IMR-90 (cell line): ENCODE data around the gene MGA.

Experiments
- BHLHE40 ChIP-seq: fragments of 150-350 bp; IDR thresholded peaks from 2 replicates; pipeline ENCODE4 v1.6.1; 2016; ENCODE audit warnings: mild to moderate bottlenecking, low read depth, low read length
- MAFK ChIP-seq: IDR thresholded peaks from 2 replicates; pipeline ENCODE4 v1.6.1; 2012; ENCODE audit warnings: low read depth, low read length, improper control_type of control experiment
- POLR2A ChIP-seq: IDR thresholded peaks from 2 replicates; pipeline ENCODE4 v1.6.1; 2012; ENCODE audit warnings: mild to moderate bottlenecking, low read depth, low read length
- RCOR1 ChIP-seq: IDR thresholded peaks from 2 replicates; pipeline ENCODE4 v1.6.1; 2012; ENCODE audit warnings: mild to moderate bottlenecking, low read length, improper control_type of control experiment; ENCODE audit not compliant: insufficient replicate concordance
- RFX5 ChIP-seq: IDR thresholded peaks from 2 replicates; pipeline ENCODE4 v1.8.0; 2012; ENCODE audit warnings: low read depth, mild to moderate bottlenecking, low read length, moderate library complexity
- SMC3 ChIP-seq: fragments of 150-350 bp; IDR thresholded peaks from 2 replicates; pipeline ENCODE4 v1.6.1; 2016; ENCODE audit warnings: low read depth, mild to moderate bottlenecking, antibody characterized with exemption, low read length, moderate library complexity
- TF ChIP-seq, protein P1 (sequence below): conservative IDR thresholded peaks from 2 replicates; pipeline ENCODE4 v1.5.1; 2012; ENCODE audit warnings: mild to moderate bottlenecking, low read depth, low read length, improper control_type of control experiment
- TF ChIP-seq, protein P2 (sequence below): fragments of 150-350 bp; IDR thresholded peaks from 2 replicates; pipeline ENCODE4 v1.6.1; 2017; ENCODE audit warnings: mild to moderate bottlenecking, antibody characterized with exemption, low read length, low read depth
- TF ChIP-seq, protein P3 (sequence below): fragments of 150-350 bp; IDR thresholded peaks from 2 replicates; pipeline ENCODE4 v1.6.1; 2016; ENCODE audit warnings: low read depth, mild to moderate bottlenecking, low read length, moderate library complexity, borderline replicate concordance

DNA sequence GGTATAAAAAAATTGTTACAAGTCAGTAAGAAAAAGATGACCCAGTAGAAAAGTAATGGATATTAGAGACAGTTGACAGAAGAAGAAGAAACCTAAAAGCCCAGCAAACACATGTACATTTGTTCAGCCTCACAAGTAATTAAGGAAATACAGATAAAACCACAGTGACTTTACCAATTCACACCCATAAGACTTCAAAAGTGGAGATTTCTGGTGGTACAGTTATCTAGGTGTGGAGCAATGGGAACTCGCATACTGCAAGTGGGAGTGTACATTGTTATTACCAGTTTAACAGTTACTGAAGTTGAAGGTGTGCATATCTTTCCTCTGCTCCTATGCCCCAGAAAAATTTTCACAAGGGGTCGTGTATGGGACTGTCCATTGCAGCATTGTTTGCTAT, 96.0 kb downstream of the MGA start:
- no peak for TF ChIP-seq SMC3
- TF ChIP-seq, protein P1, sequence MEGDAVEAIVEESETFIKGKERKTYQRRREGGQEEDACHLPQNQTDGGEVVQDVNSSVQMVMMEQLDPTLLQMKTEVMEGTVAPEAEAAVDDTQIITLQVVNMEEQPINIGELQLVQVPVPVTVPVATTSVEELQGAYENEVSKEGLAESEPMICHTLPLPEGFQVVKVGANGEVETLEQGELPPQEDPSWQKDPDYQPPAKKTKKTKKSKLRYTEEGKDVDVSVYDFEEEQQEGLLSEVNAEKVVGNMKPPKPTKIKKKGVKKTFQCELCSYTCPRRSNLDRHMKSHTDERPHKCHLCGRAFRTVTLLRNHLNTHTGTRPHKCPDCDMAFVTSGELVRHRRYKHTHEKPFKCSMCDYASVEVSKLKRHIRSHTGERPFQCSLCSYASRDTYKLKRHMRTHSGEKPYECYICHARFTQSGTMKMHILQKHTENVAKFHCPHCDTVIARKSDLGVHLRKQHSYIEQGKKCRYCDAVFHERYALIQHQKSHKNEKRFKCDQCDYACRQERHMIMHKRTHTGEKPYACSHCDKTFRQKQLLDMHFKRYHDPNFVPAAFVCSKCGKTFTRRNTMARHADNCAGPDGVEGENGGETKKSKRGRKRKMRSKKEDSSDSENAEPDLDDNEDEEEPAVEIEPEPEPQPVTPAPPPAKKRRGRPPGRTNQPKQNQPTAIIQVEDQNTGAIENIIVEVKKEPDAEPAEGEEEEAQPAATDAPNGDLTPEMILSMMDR: no peak
- TF ChIP-seq RFX5: no peak
- TF ChIP-seq, protein P2, sequence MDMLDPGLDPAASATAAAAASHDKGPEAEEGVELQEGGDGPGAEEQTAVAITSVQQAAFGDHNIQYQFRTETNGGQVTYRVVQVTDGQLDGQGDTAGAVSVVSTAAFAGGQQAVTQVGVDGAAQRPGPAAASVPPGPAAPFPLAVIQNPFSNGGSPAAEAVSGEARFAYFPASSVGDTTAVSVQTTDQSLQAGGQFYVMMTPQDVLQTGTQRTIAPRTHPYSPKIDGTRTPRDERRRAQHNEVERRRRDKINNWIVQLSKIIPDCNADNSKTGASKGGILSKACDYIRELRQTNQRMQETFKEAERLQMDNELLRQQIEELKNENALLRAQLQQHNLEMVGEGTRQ: no peak
- TF ChIP-seq POLR2A: no peak
- no peak for TF ChIP-seq BHLHE40
- TF ChIP-seq, protein P3, sequence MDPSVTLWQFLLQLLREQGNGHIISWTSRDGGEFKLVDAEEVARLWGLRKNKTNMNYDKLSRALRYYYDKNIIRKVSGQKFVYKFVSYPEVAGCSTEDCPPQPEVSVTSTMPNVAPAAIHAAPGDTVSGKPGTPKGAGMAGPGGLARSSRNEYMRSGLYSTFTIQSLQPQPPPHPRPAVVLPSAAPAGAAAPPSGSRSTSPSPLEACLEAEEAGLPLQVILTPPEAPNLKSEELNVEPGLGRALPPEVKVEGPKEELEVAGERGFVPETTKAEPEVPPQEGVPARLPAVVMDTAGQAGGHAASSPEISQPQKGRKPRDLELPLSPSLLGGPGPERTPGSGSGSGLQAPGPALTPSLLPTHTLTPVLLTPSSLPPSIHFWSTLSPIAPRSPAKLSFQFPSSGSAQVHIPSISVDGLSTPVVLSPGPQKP: no peak
- TF ChIP-seq RCOR1: no peak
- TF ChIP-seq MAFK: no peak
